Astrocyte of the cerebellum (primary cell): ENCODE measurements around the gene UXT.

ENCODE experiments used
- DNase-seq: peaks from one replicate; pipeline ENCODE4 v3.0.0-alpha.2; 2011; ENCODE audit warnings: low read depth
- H3K4me3 ChIP-seq: 2 replicates; pipeline ENCODE4 v1.5.1; 2011; ENCODE audit warnings: mild to moderate bottlenecking, low read depth, low read length, moderate library complexity
- CTCF ChIP-seq: IDR thresholded peaks from 2 replicates; pipeline ENCODE4 v1.5.1; 2012; ENCODE audit warnings: low read length, low read depth, moderate library complexity, mild to moderate bottlenecking; ENCODE audit errors: missing control alignments
- in situ Hi-C: cut with HindIII; loops from 2 replicates; pipeline ENCODE4 v1.10.0; 2017; ENCODE audit warnings: low sequenced_read_pairs

Gene UXT

GRCh38 chrX:47649781-47650163 lies 9.2 kb downstream of the UXT start:
- no peak for DNase-seq
- peak overlapping the region; percentile 66 for H3K4me3 ChIP-seq
- in situ Hi-C loops = no loop called here
- no peak for TF ChIP-seq CTCF

- no peak for TF ChIP-seq CTCF
- H3K4me3 ChIP-seq = peak overlapping the region; percentile 66
- in situ Hi-C loops = no loop called here
- no peak for DNase-seq
Observed at GRCh38 chrX:47649271-47649670, 9.7 kb downstream of the UXT start.

- DNase-seq = no peak
- in situ Hi-C loops = no loop called here
- TF ChIP-seq CTCF = no peak
- no peak overlapping the region for H3K4me3 ChIP-seq
Observed at GRCh38 chrX:47648376-47648775, 10.6 kb downstream of the UXT start.

DNA sequence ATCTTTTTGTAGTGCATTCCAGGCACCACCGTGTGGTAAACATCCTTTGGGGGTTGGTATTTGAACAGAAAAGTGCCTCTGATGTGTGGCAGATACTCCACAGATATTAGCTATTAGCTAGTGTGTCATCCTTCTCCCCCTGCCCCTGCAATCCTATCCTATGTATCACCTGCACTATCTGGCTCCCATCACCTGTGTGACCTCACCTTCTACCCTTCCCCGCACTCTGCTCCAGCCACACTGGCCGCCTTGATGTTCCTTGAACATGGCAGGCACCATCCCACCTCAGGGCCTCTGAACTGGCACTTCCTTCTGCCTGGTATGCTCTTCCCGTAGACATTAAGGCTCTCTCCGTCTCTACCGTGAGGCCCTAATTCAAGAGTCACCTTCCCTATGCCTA lies 12.3 kb downstream of the UXT start:
- no peak overlapping the region for H3K4me3 ChIP-seq
- DNase-seq = no peak
- no peak for TF ChIP-seq CTCF
- in situ Hi-C loops = no loop called here

GRCh38 chrX:47645530-47645929 lies 13.4 kb downstream of the UXT start:
- TF ChIP-seq CTCF = no peak
- in situ Hi-C loops = no loop called here
- no peak overlapping the region for H3K4me3 ChIP-seq
- no peak for DNase-seq

DNA sequence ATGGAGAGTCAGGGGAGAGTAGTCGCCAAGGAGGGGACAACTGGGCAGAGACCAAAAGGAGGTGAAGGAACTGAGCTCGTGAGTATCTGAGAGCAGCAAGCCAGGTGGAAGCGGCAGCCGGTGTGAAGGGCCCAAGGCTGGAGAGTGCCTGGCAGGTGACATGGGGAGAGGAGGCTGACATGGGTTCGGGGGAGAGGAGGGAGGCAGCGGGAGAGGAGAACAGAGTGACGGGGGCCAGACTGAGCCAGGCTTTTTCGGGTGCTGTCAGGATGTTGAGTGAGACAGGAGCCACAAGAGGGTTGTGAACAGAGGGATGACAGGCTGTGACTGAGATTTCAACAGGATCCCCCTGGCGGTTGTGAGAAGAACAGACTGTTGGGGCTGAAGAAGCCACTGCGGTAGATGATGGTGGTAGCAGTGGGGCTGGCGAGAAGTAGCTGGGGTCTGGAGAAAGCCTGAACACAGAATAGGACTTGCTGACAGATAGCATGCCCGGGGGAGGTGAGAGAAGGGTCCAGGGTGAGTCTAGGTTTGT lies 14.4 kb downstream of the UXT start:
- in situ Hi-C loops = no loop called here
- H3K4me3 ChIP-seq = no peak overlapping the region
- TF ChIP-seq CTCF = peak; percentile 53
- DNase-seq = no peak

GRCh38 chrX:47643926-47644325 lies 15.1 kb downstream of the UXT start:
- in situ Hi-C loops = no loop called here
- no peak for DNase-seq

More at GRCh38 chrX:47643926-47644325, 15.1 kb downstream of the UXT start:
- peak; percentile 57 for TF ChIP-seq CTCF
- no peak overlapping the region for H3K4me3 ChIP-seq
